T-helper 1 cell treated with Interleukin-12 subunit alpha and Interleukin-12 subunit beta and Interleukin-4 antibody, amounts not matched to agents 30 μg/mL and 1 μg/mL, for 36 hours (primary cell): ENCODE measurements around the gene ARHGAP33.

Experiments
- H3K27ac Mint-ChIP-seq: one replicate; pipeline ENCODE4 v1.8.0; 2021; ENCODE audit warnings: mild to moderate bottlenecking, mixed read lengths
- H3K27me3 Mint-ChIP-seq: one replicate; pipeline ENCODE4 v1.8.0; 2021; ENCODE audit warnings: low read depth, mixed read lengths
- H3K36me3 Mint-ChIP-seq: one replicate; pipeline ENCODE4 v1.8.0; 2021; ENCODE audit warnings: low read depth, mixed read lengths
- H3K4me1 Mint-ChIP-seq: one replicate; pipeline ENCODE4 v1.8.0; 2021; ENCODE audit warnings: low read depth, mixed read lengths
- H3K4me3 Mint-ChIP-seq: one replicate; pipeline ENCODE4 v1.8.0; 2021; ENCODE audit warnings: mild to moderate bottlenecking, moderate library complexity, mixed read lengths
- H3K9me3 Mint-ChIP-seq: one replicate; pipeline ENCODE4 v1.8.0; 2021; ENCODE audit warnings: mixed read lengths

ARHGAP33 gene

DNA sequence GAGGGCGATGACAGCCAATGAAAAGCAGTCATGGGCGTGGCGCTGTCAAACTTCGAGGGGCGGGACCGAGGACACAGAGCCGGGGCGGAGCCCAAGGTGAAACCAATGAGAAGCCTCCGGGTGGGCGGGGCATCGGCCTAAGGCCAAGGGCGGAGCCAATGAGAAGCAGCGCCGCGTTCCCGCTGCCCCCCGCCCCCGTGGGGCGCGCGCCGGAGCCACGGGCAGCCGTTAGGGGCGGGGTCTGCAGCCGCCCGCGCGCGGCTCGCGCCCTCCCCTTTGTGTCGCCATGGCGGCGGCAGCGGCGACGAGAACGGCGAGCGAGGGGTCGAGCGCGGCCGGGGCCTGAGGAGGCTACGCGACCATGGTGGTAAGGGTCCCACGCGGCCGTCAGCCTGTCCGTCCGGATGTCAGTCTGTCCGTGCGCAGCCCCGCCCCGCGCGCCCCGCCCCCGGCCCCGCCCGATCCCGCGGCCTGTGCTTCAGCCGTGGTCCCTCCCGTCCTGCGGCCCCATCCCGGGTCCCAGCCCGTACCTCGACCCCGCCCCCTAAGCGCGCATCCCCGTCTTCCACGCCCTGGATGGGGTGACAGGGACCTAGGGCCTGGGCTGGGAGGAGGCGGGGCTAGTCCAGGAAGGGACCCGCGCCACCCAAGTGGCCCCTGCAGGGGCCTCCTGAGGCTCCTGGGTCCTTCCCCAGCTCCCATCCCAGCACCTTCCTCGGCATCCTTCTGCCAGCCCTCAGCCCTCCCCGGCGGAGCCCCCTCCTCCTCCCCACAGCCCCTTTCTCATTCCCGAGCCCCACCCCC is at the start of gene ARHGAP33:
Gene ARHGAP33 (plus strand): TSS at position 267 of the 804 bp plus-strand sequence. CDS start 95 bp downstream, at position 362.
- Mint-ChIP-seq H3K36me3 (peaks cover 4% of the 10 kb centered on the region), H3K4me1 (peaks cover 21% of the 10 kb centered on the region), H3K27me3 (no peaks in the 10 kb centered on the region), H3K4me3 (peak within 1 kb of the TSS; percentile 87), H3K9me3 (no peaks in the 10 kb centered on the region), H3K27ac (peak within 1 kb of the TSS; percentile 79)

DNA sequence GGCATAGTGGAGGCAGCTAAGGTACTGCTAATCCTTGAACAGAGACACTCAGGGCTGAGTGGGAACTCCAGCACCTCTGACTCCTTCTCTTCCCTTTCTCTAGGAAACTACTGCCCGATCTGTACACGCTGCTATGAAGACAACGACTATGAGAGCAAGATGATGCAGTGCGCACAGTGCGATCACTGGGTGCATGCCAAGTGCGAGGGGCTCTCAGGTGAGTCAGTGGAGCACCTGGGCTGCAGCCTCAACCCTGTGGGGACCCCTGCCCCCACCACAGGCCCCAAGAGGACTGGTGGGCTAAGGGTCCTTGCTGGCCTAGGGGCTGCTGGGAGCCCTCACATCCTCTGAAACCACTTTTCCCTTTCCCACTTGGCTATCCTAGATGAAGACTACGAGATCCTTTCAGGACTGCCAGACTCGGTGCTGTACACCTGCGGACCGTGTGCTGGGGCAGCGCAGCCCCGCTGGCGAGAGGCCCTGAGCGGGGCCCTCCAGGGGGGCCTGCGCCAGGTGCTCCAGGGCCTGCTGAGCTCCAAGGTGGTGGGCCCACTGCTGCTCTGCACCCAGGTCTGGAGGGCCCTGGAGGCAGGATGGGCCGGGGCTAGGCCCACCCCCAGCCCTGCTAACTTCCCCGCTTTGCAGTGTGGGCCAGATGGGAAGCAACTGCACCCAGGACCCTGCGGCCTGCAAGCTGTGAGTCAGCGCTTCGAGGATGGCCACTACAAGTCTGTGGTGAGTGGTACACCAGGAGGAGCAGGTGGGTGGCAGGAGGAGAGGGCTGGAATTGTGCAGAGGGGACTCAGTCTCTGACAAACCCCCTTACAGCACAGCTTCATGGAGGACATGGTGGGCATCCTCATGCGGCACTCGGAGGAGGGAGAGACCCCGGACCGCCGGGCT is 48.1 kb upstream of the ARHGAP33 start:
- no peaks in the 10 kb centered on the region for H3K9me3 Mint-ChIP-seq
- H3K27me3 Mint-ChIP-seq: no peaks in the 10 kb centered on the region
- peak overlapping the region; percentile 9 for H3K27ac Mint-ChIP-seq
- peaks cover 61% of the 10 kb centered on the region for H3K36me3 Mint-ChIP-seq
- no peak overlapping the region for H3K4me3 Mint-ChIP-seq
- H3K4me1 Mint-ChIP-seq: peaks cover 2% of the 10 kb centered on the region

GRCh38 chr19:35727956-35728706 is 47.2 kb upstream of the ARHGAP33 start:
- Mint-ChIP-seq H3K36me3 (peaks cover 55% of the 10 kb centered on the region), H3K9me3 (no peaks in the 10 kb centered on the region), H3K27me3 (no peaks in the 10 kb centered on the region), H3K4me1 (peaks cover 2% of the 10 kb centered on the region), H3K4me3 (no peak overlapping the region), H3K27ac (peak overlapping the region; percentile 9)

DNA sequence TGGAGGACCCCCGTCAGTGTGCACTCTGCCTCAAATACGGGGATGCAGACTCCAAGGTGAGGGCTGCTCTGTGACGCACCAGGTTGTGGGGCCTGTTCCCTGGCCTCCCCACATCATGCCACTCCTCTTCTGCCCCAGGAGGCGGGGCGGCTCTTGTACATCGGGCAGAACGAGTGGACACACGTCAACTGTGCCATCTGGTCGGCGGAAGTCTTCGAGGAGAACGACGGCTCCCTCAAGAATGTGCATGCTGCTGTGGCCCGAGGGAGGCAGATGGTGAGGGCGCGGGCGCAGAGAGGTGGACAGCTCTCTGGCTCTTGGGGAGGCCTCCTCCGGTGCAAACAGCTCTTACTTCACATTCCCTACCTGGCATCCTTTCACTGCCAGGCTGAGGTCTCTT is 46.3 kb upstream of the ARHGAP33 start:
- no peaks in the 10 kb centered on the region for H3K9me3 Mint-ChIP-seq
- H3K27me3 Mint-ChIP-seq: no peaks in the 10 kb centered on the region
- H3K4me3 Mint-ChIP-seq: no peak overlapping the region
- no peak overlapping the region for H3K27ac Mint-ChIP-seq
- H3K4me1 Mint-ChIP-seq: peaks cover 2% of the 10 kb centered on the region
- peaks cover 53% of the 10 kb centered on the region for H3K36me3 Mint-ChIP-seq

DNA sequence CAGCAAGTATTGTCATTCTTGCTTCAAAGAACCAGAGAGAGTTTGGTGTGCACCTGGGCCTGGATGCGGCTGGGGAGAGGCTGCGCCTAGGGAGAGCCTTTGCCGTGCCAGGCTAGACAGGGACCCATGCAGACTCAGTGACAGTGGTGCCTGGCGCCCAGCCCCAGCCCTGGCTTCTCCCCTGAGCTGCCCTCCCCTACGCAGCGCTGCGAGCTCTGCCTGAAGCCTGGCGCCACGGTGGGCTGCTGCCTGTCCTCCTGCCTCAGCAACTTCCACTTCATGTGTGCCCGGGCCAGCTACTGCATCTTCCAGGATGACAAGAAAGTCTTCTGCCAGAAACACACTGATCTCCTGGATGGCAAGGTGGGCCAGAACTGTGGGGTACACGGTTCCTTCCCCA is 45.6 kb upstream of the ARHGAP33 start:
- no peaks in the 10 kb centered on the region for H3K9me3 Mint-ChIP-seq
- no peak overlapping the region for H3K27ac Mint-ChIP-seq
- no peak overlapping the region for H3K4me3 Mint-ChIP-seq
- H3K4me1 Mint-ChIP-seq: peaks cover 2% of the 10 kb centered on the region
- no peaks in the 10 kb centered on the region for H3K27me3 Mint-ChIP-seq
- peaks cover 54% of the 10 kb centered on the region for H3K36me3 Mint-ChIP-seq

DNA sequence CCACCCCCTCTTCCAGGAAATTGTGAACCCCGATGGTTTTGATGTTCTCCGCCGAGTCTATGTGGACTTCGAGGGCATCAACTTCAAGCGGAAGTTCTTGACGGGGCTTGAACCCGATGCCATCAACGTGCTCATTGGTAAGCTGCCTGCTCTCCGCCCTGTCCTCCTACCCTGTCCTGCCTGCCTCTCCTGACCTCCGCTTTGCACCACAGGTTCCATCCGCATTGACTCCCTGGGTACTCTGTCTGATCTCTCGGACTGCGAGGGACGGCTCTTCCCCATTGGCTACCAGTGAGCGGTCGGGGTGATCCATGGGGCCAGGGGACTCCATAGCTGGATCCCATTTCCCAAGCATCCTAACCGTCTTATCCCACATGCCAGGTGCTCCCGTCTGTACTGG is 45.0 kb upstream of the ARHGAP33 start:
- Mint-ChIP-seq H3K36me3 (peaks cover 52% of the 10 kb centered on the region), H3K4me1 (peaks cover 2% of the 10 kb centered on the region), H3K4me3 (no peak overlapping the region), H3K27ac (no peak overlapping the region), H3K9me3 (no peaks in the 10 kb centered on the region), H3K27me3 (no peaks in the 10 kb centered on the region)

GRCh38 chr19:35731353-35731752 is 44.0 kb upstream of the ARHGAP33 start:
- H3K4me3 Mint-ChIP-seq: no peak overlapping the region
- no peaks in the 10 kb centered on the region for H3K27me3 Mint-ChIP-seq
- H3K36me3 Mint-ChIP-seq: peaks cover 48% of the 10 kb centered on the region
- peaks cover 4% of the 10 kb centered on the region for H3K4me1 Mint-ChIP-seq
- no peaks in the 10 kb centered on the region for H3K9me3 Mint-ChIP-seq
- H3K27ac Mint-ChIP-seq: no peak overlapping the region

DNA sequence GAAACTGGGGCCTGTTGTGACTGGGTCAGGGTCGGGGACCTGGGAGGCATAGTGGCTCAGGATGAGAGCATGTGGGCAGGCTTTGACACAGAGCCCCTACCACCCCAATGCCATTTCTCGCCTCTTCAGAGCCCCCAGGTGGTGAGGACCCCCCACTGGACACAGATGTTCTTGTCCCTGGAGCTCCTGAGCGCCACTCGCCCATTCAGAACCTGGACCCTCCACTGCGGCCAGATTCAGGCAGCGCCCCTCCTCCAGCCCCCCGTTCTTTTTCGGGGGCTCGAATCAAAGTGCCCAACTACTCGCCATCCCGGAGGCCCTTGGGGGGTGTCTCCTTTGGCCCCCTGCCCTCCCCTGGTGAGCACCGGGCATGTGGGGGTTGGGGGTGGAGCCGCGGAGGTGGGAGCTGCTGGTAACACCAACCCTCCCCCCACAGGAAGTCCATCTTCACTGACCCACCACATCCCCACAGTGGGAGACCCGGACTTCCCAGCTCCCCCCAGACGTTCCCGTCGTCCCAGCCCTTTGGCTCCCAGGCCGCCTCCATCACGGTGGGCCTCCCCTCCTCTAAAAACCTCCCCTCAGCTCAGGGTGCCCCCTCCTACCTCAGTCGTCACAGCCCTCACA is 43.5 kb upstream of the ARHGAP33 start:
- H3K27ac Mint-ChIP-seq: no peak overlapping the region
- H3K9me3 Mint-ChIP-seq: no peaks in the 10 kb centered on the region
- no peak overlapping the region for H3K4me3 Mint-ChIP-seq
- H3K4me1 Mint-ChIP-seq: peaks cover 7% of the 10 kb centered on the region
- no peaks in the 10 kb centered on the region for H3K27me3 Mint-ChIP-seq
- H3K36me3 Mint-ChIP-seq: peaks cover 51% of the 10 kb centered on the region

GRCh38 chr19:35732540-35733179 is 42.7 kb upstream of the ARHGAP33 start:
- Mint-ChIP-seq H3K4me1 (peaks cover 9% of the 10 kb centered on the region), H3K27me3 (no peaks in the 10 kb centered on the region), H3K27ac (no peak overlapping the region), H3K36me3 (peaks cover 48% of the 10 kb centered on the region), H3K4me3 (no peak overlapping the region), H3K9me3 (no peaks in the 10 kb centered on the region)

DNA sequence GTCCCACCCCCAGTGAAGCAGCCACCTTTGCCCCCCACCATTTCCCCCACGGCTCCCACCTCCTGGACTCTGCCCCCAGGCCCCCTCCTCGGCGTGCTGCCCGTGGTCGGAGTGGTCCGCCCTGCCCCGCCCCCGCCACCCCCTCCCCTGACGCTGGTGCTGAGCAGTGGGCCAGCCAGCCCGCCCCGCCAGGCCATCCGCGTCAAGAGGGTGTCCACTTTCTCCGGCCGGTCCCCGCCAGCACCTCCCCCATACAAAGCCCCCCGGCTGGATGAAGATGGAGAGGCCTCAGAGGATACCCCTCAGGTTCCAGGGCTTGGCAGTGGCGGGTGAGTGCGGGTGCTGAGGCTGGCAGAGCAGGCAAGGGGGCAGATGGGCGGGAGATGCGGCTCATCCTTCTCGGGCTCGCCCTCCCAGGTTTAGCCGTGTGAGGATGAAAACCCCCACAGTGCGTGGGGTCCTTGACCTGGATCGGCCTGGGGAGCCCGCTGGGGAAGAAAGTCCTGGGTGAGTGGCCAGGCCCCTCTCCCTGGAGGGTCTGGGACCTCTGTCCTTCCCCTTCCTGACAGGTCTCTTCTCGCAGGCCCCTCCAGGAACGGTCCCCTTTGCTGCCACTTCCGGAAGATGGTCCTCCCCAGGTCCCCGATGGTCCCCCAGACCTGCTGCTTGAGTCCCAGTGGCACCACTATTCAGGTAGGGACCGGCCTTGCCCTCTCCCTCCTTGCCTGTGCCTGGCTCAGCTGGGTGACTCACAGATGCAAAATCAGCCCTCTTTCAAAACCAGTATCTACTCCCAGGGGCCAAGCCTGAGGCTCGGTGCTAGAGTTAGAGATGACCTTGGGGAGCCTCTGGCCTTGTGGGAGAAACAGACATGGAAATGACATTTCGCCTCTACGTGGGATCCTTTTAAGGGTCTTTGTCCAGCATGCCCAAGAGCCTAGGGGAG is 41.9 kb upstream of the ARHGAP33 start:
- Mint-ChIP-seq H3K9me3 (no peaks in the 10 kb centered on the region), H3K36me3 (peaks cover 43% of the 10 kb centered on the region), H3K4me3 (no peak overlapping the region), H3K4me1 (peaks cover 9% of the 10 kb centered on the region), H3K27ac (no peak overlapping the region), H3K27me3 (no peaks in the 10 kb centered on the region)

DNA sequence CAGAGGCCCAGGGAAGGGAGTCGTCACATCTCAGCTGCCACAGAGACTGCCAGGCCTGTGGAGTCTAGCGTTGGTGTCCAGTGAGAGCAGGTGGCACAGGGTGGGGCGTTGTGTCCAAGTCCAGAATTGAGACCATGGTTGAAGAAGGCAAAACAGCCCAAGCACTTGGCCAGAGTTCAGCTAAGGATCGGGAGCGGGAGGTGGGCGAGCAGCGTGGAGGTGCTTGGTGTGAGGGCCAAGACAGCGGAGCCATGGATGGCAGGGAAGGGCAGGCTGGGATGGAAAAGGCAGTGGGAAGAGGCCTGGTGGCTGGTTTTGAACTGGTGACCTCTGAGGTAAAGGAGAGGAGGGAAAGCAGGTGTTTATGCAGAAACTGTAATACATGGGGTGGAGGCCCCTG is 41.1 kb upstream of the ARHGAP33 start:
- peak overlapping the region; percentile 17 for H3K27ac Mint-ChIP-seq
- H3K27me3 Mint-ChIP-seq: no peaks in the 10 kb centered on the region
- H3K9me3 Mint-ChIP-seq: no peaks in the 10 kb centered on the region
- no peak overlapping the region for H3K4me3 Mint-ChIP-seq
- peaks cover 43% of the 10 kb centered on the region for H3K36me3 Mint-ChIP-seq
- peaks cover 9% of the 10 kb centered on the region for H3K4me1 Mint-ChIP-seq

DNA sequence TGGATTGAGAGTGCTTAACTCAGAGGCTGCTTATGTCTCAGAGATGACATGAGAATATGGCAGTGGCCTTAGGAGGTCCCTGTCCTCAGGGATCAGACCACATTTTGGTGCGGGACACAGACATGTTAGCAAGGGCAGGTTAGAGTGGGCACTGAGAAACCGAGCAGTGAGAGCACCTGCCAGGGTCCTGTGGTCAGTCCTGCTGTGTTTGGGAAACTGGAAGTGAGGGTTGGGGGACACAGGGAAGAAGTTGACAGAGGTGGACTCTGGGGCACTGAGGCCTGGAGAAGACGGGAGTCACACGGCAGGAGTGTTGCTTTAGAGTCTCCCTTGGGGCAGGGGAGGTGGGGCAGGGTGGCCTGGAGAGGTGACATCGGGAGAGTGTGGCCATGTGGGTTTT is 40.5 kb upstream of the ARHGAP33 start:
- Mint-ChIP-seq H3K4me1 (peaks cover 7% of the 10 kb centered on the region), H3K27me3 (no peaks in the 10 kb centered on the region), H3K9me3 (no peaks in the 10 kb centered on the region), H3K36me3 (peaks cover 43% of the 10 kb centered on the region), H3K4me3 (no peak overlapping the region), H3K27ac (no peak overlapping the region)
